T-helper 9 cell (primary cell): ENCODE data around the gene GCLC.

Source experiments
- DNase-seq: peaks from one replicate; pipeline ENCODE4 v3.0.0-alpha.2; 2020

The GCLC gene

DNA sequence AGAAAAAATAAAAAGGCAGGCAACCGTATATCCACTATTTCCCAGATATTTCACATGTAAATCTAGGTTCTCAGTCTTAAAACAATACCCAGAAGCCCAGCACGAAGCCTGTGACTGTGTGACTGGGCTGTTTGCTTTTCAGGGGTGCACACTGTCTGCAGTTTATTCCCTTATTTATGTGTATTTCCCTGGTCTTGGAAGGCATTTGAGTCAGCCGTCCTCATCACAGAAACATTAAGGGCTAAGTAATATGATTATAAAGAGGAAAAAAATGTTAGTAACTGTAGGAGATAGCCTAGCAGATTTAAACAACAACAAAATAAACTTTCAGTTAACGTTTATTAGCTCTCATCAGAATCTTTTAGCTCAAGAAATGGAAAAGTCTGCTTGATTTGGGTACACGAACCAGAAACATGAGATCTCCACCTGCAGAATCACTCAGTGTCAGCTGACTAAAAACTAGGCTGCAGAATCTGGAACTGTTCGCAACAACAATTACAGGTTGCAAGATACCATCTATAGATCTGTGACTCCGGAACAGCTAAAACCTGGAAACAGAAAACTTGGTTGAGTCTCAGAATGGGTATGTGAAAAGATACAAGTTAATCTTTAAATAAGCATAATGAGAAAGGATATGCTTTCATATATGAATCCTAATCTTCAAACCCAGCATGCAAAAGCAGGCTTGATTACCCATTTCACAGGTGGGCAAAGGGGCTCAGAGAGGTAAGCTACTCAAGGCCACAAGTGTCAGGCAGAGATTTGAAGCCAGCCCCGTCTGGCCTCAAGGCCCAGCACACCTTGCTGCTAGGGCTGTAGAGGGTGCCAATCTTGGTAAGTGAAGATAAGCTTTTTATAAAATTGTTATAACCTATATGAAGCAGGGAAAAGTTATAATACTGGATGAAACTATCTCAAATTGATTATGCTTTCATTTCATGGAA is 21.1 kb downstream of the GCLC start:
- DNase-seq: no peak

DNA sequence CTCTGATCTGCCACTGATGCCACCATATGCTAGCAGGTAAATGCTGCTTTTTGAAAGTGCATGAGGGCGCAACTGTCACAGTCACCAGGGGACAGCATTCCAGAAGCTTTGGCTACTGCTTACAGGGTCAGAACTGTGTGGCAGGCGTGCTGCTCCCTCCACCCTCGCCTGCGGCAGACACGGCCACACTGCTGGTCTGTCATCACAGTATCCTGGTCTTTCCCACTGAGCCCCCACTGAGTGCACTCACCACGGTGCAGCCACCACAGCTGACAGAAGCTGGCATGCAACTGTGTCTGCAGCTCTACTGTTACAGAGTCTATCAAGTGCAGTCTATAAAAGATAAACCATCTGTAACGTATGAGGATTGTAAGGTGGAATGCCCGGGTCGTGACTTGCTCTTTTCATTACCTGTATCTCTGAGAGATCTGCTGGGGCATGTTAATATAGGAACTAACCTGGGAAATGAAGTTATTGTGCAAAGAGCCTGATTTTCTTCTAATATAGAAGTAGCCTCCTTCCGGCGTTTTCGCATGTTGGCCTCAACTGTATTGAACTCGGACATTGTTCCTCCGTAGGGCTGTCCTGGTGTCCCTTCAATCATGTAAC is 24.5 kb downstream of the GCLC start:
- DNase-seq: no peak

DNA sequence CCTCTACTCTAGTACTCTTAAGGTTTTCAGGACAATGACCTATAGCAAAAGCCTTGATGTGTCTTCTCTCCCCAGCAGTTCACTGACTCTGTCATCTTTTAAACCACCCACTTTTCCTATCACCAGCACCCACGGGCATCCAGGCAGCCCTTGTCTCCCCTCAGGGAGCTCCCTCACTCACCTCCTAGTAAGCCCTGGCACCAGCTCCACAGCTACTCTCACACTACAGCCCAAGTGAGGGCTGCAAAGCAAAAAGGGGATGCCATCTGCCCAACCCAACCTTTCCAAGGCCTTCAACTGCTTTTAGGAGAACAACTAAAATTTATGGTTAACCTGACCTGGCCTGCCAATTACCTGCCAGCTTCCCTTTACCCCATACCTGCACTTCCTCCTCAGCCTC is 26.0 kb downstream of the GCLC start:
- no peak for DNase-seq

DNA sequence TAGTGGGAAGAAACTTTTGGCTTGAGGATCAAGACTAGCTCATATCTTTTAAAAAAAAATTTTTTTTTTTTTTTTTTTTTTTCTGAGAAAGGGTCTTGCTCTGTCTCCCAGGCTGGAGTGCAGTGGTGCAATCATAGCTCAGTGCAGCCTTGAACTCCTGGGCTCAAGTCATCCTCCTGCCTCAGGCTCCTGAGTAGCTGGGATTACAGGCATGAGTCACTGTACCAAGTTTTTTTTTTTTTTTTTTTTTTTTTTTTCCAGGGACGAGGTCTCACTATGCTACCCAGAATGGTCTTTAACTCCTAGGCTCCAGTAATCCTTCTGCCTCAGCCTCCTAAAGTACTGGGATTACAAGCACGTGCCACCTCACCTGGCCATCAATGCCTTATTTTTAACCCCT is 27.9 kb downstream of the GCLC start:
- DNase-seq: no peak

DNA sequence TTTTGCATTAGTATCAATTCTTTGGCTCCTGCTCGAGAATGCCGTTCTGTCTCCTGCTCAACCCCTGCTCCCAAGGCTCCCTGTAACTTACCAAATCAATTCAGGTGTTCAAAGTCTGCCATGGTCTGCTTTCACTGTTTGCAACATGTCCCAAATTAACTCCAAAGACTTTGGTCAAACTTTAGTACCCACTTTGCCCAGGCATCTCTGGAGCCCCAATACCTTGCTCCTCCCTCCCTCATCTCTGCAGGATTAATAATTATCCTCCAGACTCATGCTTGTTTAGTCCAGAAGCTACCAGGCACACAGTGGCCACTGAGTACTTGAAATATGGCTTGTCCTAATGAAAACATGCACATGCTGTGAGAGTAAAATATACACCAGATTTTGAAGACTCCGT is 30.2 kb downstream of the GCLC start:
- no peak for DNase-seq

DNA sequence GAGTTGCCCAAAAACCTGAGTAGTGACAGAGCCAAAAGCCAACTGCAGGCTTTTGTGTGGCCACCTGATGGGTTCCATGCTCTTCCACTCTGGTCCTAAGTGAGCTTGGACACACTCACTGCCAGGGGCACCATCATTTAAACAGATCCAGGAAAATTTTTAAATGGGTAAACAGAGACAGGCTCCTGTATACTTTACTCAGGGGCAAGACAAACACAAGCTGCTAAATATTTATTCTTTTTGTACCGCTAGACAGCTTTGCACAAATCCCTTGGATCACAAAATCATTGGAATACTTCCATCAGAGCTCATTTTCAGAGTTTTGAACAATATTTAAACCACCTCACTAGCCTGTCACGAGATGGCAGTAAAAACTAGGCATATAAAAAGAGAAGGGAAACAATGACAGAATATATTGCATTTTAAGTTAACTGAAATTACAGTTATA is 31.4 kb downstream of the GCLC start:
- no peak for DNase-seq

DNA sequence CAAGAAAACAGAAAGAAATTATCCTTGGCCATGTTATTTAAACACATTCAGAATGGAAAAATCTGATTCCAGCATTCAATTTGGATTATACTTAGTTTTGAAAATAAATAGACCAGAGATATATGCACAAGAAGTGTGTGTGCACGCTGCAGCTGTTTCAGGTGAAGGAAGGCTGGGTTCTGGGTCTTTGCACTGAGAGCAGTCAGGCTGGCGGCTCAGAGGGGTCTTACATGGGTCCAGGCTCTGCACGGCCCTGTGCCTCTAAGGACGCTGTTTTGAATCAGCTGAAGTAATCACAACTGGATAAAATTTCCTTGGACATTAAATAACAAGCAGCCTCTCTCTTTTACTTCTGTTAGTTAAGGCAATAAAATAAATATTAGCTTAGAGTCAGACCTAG is 31.8 kb downstream of the GCLC start:
- DNase-seq: no peak

DNA sequence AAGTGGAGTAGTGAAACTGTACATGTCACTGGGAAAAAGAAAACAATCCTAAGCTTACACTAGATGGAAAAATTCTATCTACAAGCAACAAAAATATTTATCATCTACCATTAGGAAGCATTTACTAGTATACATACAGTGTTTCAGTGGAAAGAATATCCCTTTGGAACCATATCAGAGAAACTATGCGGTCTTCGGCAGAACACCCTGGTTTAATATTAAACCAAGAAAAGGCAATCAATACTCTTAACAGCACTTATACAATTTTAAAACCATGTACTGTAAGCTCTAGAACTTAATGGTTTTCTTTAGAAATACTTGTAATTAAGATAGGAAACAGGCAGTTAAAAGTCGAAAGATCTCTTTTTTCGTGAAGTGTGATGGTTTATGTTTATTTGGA is 32.3 kb downstream of the GCLC start:
- DNase-seq: no peak

DNA sequence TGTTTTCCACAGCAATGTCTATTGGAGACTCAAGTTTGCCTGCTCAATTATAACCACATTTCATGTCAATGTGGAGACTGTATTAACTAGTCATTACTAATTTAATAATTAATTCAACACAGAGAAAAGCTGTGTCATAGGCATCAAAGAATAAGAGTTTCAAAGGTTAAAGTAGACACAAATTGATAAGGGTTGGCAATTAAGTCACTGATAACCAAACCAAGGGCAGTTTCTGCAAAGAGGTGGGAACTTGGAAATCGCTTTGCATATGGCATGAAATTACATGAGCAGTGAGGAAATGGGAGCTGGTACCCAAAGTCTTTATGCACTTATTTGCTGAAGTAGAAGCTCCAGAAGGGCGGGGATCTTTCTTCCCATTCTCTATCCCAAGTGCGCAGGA is 34.2 kb downstream of the GCLC start:
- DNase-seq: no peak

DNA sequence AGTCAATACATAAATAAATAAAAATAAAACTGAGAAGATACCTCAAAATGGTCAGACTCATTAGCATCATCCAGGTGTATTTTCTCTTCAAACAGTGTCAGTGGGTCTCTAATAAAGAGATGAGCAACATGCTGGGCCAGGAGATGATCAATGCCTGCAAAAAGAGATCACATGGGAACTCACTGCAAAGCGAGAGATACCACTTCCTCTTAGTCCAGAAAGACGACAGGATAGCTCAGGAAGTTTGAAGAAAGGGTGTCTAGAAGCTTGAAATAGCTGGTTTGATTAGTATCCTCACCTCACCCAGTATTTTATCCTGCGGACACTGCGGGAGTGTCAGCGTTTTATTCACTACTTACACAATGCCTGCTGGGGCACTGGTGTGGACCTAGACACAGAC is 38.0 kb downstream of the GCLC start:
- DNase-seq: no peak

DNA sequence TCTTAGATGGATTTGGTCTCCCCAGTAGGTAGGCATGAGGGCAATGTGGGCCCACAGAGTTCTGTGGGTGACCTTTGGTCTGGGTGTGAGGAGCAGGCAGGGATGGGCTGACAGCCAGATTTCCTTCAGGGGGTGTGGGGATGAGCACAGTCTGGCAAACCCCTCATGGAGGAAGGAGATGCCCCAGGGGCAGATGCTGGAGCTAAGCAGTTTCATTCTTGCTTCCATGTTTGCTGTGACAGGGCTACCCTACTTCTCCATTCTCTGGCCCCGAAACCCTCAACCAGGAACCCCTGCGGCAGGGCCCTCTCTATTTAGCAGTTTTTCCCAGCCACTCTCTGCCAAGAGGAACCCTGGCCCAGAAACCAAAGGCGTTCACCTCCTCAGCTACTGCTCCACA is 40.4 kb downstream of the GCLC start:
- no peak for DNase-seq

DNA sequence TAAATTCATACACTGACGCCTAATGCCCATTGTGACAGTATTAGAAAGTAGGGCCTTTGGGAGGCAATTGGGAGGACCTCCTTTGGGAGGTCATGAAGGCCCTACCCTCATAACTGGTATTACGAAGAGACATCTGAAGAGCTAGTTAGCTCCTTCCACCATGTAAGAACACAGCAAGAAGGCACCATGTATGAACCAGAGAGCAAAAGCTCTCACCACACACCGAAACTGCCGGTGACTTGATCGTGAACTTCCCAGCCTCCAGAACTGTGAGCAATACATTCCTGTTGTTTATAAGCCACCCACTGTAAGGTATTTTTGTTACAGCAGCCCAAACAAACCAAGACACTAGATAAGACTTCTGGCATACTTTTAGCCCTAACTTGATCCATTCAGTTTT is 41.8 kb downstream of the GCLC start:
- DNase-seq: no peak

DNA sequence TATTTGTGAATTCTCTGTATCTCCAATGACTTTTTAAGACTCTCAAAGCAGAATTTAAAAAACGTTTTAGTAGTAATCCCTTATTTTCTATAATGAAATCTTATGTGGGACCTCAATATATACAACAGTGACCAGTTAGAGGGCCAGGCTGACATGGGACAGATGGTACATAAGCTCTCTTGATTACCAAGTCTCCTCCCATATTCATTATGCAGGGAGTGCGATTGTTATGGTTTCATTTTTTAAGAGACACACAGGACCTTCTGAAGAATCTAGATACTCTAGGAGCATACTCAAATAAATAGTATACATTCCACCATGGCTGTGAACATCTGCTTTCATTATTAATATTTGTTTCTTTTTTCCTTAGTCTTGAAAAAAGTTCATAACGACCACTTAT is 43.5 kb downstream of the GCLC start:
- DNase-seq: no peak

DNA sequence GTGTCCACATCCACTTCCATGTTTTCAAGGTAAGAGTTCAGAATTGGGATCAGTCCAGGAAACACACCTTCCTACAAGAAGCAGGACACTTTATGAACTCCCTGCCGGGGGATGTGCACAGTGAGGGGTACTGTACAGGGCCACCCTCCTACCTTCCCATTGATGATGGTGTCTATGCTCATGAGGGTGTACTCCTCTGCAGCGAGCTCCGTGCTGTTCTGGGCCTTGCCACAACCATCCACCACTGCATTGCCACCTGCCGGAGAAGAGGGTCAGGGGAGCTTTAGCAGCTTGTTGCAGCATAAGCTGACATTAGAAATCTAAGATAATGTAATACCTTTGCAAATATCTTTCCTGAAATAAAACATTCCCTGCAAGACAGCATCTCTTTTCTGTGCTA is 44.8 kb downstream of the GCLC start:
- DNase-seq: no peak

DNA sequence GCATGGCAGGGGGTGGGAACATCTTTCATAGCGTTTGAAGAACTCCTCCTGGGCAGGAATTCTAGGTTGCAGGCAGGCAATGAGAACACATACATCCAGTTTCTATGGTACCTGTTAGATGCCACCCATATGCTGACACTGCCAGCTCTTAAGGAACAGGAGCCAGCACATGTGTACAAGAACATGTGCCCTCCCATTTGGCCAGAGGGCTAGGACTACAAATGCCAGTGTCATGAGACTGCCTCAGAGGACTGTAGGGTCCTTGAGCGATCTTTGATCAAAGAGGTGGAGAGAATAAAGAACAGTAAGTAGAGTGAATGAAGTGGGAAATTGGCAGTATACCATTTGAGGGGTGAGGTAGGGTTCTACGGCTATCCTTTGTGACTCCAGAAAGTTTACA is 45.8 kb downstream of the GCLC start:
- no peak for DNase-seq

DNA sequence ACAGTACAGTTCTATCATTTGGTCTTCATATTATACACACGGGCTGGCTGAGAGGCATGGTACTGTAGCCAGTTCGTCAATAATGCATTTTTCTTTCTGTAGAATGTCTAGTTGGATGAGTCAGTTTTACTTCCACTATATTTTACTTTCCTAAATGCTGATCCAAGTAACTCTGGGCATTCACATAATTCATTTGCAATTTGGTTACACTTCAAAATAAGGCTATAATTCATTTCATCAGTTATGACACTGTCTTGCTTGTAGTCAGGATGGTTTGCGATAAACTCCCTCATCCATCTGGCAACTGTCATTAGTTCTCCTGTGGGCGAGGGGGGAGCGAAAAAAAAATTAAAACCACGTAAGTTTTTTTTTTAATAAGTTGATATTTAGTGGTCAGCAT is 46.3 kb downstream of the GCLC start:
- DNase-seq: no peak

DNA sequence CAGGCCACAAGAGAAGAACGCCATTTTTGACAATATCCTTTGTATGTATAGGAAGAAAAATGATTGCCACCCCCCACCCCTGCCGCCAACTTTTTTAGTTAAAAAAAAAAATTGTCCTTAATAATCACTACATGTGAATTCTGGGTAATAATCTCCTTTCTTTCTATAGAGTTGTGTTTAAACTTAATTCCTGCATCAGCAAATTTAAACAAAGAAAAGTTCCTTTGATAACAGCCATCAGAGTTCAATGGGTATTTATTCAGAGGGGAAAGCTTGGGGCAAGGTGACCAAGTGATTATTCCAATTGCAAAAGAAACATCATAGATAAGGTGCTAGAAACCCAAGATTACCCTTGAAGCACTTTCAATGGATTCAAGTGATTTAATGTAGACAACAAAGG is 47.0 kb downstream of the GCLC start:
- no peak for DNase-seq

DNA sequence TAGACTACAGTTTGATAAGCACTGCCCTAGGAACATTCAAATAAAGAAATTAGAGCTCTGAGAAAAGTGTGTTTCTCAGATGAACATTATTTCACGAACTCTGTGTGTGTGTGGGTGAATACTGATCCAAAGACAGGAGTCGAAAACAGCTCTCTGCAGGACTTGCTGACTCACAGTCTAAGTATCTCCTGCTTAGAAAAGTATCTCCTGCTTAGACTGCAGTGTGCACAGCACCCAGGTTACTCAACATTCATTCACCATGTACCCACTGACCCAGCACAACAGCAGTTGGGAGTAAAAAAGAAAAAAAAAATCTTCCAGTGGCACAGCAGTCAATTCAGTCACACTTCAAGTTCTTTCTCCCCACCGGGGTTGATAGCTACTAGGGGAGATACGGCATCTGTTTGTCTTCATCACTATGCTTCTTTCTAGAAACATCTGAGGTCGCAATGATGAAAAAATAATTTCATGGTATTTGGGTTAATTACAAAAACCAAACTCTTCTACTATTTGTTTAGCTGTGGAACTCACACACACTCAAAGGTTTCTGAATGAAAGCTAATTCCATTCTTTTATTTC is 48.0 kb downstream of the GCLC start:
- no peak for DNase-seq

DNA sequence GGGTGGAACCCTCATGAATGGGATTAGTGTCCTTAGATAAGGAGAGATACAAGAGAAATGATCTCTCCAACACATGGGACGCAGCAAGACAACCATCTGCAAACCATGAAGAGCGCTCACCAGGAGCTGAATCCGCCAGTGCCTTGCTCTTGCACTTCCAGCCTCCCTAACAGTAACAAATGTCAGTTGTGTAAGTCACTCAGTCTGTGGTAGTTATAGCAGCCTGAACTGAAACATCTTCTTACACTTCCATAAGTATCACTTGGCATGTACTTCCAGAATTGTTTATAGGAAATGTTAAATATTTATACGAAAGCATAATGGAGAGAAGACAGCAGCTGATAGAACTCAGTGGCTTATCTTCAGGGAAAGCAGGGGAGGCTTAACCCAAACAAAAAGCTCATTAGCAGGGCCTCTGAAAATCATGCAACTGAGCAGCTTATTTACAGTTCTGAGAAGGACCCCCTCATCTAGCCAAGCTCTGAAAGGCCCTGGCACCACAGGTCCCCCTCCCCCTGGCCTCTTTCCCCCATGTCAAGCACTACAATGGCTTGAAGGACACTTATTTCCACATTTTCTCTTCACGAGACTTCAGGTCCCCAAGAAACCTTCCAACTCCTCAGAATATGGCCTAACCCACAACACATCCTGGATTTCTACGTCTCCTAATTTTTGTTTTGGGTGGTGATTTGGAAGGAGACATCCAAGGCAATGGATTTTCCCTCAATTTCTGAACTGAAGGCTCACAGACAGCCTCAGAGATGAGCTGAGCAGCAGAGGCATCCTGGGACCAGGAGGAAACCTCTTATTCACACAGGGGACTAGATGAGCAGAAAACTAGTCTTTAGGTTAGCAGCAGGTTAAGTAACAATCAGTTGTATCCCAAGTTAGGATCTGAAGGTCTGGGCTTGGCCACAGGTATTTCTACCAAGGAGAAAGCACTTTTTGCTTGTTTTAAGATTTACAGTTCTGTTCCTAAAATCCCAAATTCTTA is 49.1 kb downstream of the GCLC start:
- no peak for DNase-seq

DNA sequence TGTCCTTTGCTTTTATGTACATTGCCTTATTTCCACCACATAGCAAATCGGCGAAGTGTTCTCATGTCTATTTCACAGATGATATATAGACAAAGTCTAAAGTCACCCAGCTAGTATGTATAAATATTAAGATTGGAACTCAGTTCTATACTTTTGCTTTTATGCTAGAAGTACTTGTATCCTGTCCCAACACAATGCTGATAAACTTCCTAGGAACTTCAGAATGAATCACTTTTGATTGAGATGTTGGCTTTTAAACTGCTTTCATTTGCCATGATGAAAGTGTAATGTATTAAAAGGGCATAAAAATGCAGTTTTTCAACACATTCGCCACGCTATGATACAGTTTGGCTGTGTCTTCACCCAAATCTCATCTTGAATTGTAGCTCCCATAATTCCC is 50.8 kb downstream of the GCLC start:
- DNase-seq: no peak

DNA sequence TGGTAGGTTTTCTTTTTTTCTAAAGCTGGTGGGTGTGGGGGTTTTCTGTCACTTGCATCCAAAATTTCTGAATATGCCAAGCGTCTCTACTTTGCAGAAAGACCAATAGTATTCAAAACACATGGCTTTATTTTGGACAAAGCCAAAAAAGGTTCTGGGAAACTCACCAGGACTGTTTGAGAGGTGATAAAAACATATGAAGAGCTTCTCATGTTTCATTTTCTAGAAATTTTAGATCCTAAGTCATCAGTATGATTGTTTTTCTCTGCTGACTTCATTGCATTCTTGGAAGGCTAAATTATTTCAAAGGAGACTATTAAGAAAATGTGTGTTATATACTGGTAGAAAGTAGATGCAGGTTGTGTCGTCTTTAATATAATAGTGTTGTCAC is 51.3 kb downstream of the GCLC start:
- DNase-seq: no peak

DNA sequence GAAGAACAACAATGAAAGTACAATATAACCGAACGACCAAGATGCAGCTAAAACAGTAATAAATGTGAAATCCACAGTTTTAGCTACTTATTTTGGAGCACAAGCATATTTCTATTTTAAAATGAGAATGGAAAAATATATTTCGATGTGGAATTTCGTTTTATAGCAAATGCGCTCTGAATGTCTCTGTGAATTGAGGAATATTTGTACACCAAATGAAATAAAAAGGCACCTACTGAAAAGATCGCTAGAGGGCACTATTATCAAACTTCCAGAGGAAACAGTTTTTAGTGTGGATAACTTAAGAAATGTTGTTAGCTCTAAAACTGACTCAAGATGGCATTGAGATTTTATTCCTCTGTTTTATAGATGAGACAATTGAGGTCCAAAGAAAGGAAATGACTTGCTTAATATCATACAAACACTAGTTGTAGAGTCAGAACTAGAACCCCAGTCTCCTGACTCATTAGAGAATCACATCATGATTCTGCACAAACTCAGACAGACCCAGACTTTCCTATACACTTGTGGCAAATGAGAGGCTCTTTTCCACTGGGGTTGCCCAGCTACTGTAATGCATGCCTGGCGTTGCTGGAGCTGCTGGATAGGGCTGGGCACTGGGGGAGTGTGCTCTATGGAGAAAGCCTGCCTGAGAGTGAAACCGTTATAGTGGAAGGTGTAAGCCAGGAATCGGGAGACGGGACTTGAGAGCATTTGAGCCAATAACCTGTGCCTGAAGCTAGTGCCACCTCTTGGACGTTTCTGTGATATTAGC is 51.9 kb downstream of the GCLC start:
- DNase-seq: no peak
